GM12878 (cell line): ENCODE results near the gene CD248. TPM values are rescaled to one million over a fixed set of nuclear protein-coding genes. Genes with fewer than 3 reads are reported as not detected.

Source experiments
- CHD1 ChIP-seq: IDR thresholded peaks from 2 replicates; pipeline ENCODE4 v1.6.1; 2012; ENCODE audit warnings: low read depth, low read length, improper control_type of control experiment
- CTCF ChIP-seq, 3 experiments: IDR thresholded peaks in 2 of 3; conservative IDR thresholded peaks in 1 of 3; 2 replicates each; pipeline ENCODE4 v1.5.1; 2011; ENCODE audit warnings: low read depth in 3 of 3, low read length in 3 of 3, mild to moderate bottlenecking in 3 of 3, control low read depth in 2 of 3, moderate library complexity in 2 of 3, inconsistent platforms in 1 of 3, mixed read lengths in 1 of 3; ENCODE audit not compliant: control insufficient read depth in 2 of 3, insufficient read depth in 1 of 3; ENCODE audit errors: extremely low read depth in 1 of 3
- EP300 ChIP-seq, 2 experiments: fragments of 150-350 bp in 1 of 2; IDR thresholded peaks; 2 replicates each; pipeline ENCODE4 v1.6.1; 2011 to 2012; ENCODE audit warnings: low read depth in 2 of 2, low read length in 2 of 2, borderline replicate concordance in 1 of 2, improper control_type of control experiment in 1 of 2, inconsistent platforms in 1 of 2; ENCODE audit not compliant: control insufficient read depth in 1 of 2
- NFIC ChIP-seq: IDR thresholded peaks from 2 replicates; pipeline ENCODE4 v1.6.1; 2012; ENCODE audit warnings: low read depth, mild to moderate bottlenecking, inconsistent platforms, low read length, moderate library complexity
- ZBTB11 ChIP-seq: fragments of 450-650 bp; formaldehyde crosslinking; IDR thresholded peaks from 2 replicates; pipeline ENCODE4 v1.5.0; 2022; ENCODE audit warnings: mild to moderate bottlenecking, missing genetic modification characterization
- polyA plus RNA-seq, 11 experiments: library from polyadenylated mRNA; depleted of rRNA in 4 of 11; unstranded in 6 of 11; stranded (reverse) in 5 of 11; fragments of >200 nt; fragmentation: Nextera tagmentation in 4 of 11; fragmentation: Illumina TruSeq in 1 of 11; extraction: Ambion mirVana in 4 of 11; extraction: Trizol in 1 of 11; gene quantifications; 1 replicate in 1 of 11; 2 replicates in 10 of 11; pipeline versions ENCODE4 v1.2.1 to v1.2.3, GENCODE V29; 2011 to 2016; ENCODE audit warnings: inconsistent platforms in 2 of 11, missing spikeins in 2 of 11, low read depth in 1 of 11
- total RNA-seq, 4 experiments: library from RNA; depleted of rRNA in 3 of 4; stranded (reverse); fragments of >200 nt in 3 of 4; fragmentation: Illumina TruSeq in 1 of 4; extraction: Trizol in 1 of 4; gene quantifications; 2 replicates each; pipeline versions ENCODE4 v1.2.1 to v1.2.3, GENCODE V29; 2013 to 2021

The CD248 gene
- total and polyA plus RNA-seq, 10 of the 15 experiments (the other 5 are each of a cell fraction or from before 2014, with no cell fraction given): 0.10 to 0.21 (median 0.20) TPM; not detected in 7

GRCh38 chr11:66265531-66266377, 51.1 kb downstream of the CD248 start (continued):
- TF ChIP-seq ZBTB11 (no peak), CHD1 (no peak), EP300 (IDR thresholded peaks at IDR 0.05; ENCODE audit: borderline replicate concordance in 1 of 2, control insufficient read depth in 1 of 2, low read depth in 2 of 2, low read length in 2 of 2) (no peak), NFIC (no peak), CTCF (IDR thresholded peaks at IDR 0.05 in 2 of 3, conservative IDR thresholded peaks at IDR 0.05 in 1 of 3; ENCODE audit: control insufficient read depth in 2 of 3, extremely low read depth in 1 of 3, insufficient read depth in 1 of 3, low read depth in 3 of 3, low read length in 3 of 3) (no peak)
